ENCODE measurements around the gene PCDHA11. TPM values are rescaled to one million over a fixed set of nuclear protein-coding genes. Genes with fewer than 3 reads are reported as not detected.
"Not testable (repeated sequence)": the region's sequence is repeated elsewhere in the genome, so short reads cannot be mapped to it uniquely, and the experiment has no call there.

The PCDHA11 gene
- polyA plus RNA-seq, 4 donors, result 0.16 to 0.37 (median 0.27) TPM

- not testable (repeated sequence) for DNase-seq (ENCODE audit: low read depth in 4 of 4, low spot score in 3 of 4)
Measured at GRCh38 chr5:140849831-140850634, 18.7 kb upstream of the PCDHA11 start.

DNA sequence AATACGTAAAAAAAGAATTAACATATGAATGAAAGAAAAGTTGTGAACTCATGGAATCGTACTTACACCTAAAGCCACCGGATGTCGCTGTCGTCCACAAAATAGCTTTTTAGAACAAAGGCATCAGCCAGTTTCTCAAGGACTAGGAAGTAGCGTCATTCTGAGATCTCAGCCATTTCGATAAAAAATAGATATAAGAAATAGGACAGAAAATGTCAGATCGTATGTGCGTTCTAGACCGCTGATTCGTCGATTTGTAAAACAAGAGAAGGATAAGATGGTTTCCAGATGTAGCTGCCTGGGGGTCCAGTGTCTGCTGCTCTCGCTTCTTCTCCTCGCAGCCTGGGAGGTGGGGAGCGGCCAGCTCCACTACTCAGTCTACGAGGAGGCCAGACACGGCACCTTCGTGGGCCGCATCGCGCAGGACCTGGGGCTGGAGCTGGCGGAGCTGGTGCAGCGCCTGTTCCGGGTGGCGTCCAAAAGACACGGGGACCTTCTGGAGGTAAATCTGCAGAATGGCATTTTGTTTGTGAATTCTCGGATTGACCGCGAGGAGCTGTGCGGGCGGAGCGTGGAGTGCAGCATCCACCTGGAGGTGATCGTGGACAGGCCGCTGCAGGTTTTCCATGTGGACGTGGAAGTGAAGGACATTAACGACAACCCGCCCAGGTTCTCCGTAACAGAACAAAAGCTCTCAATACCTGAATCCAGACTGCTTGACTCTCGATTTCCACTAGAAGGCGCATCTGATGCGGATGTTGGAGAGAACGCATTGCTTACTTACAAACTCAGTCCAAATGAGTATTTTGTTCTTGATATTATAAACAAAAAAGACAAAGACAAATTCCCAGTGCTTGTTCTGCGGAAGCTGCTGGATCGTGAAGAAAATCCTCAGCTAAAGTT is 12.7 kb upstream of the PCDHA11 start, which contains the start of gene PCDHA10:
TSS of gene PCDHA10 (plus strand) at position 126 of the 903 bp plus-strand sequence. CDS start at position 278, 152 bp downstream.
- DNase-seq (ENCODE audit: low read depth in 4 of 4, low spot score in 3 of 4), result peak in 1 of 4 donors; percentile 2

GRCh38 chr5:140857177-140857986 is 11.4 kb upstream of the PCDHA11 start:
- no peak for DNase-seq (ENCODE audit: low read depth in 4 of 4, low spot score in 3 of 4)

DNA sequence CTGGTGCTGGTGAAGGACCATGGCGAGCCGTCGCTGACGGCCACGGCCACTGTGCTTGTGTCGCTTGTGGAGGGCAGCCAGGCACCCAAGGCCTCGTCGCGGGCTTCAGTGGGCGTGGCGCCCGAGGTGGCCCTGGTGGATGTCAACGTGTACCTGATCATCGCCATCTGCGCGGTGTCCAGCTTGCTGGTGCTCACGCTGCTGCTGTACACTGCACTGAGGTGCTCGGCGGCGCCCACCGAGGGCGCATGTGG is 10.8 kb upstream of the PCDHA11 start:
- no peak for DNase-seq (ENCODE audit: low read depth in 4 of 4, low spot score in 3 of 4)

DNA sequence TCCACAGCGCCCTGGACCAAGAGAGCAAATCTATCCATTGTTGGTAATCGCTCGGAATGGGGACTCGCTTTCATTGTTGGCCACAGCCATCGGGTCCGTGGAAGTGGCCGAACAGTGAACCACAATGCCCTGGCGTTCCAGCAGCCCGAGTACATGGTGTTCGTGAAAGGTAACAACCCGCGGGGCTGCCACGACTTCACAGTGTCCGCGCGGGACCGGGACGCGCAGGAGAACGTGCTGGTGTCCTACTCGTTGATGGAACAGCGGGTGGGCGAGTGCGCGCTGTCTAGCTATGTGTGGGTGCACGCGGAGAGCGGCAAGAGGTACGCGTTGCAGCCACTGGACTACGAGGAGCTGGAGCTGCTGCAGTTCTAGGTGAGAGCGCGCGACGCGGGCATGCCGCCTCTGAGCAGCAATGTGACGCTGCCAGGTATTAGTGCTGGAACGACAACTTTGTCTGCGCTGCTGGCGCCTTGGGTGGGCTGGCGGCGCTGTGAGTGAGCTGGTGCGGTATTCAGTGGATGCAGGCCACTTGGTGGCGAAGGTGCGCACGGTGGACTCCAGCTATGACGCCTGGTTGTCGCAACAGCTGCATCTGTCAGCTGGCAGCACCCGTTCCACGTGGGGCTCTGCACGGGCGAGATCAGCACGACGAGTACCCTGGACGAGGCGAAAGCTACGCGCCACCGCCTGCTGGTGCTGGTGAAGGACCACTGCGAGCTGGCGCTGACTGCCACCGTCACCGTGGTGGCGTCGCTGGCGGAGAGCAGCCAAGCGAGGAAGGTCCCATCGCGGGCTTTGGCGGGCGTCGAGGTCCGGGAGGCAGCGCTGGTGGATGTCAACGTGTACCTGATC is 6.1 kb upstream of the PCDHA11 start:
- DNase-seq (ENCODE audit: low read depth in 4 of 4, low spot score in 3 of 4), result no peak

DNA sequence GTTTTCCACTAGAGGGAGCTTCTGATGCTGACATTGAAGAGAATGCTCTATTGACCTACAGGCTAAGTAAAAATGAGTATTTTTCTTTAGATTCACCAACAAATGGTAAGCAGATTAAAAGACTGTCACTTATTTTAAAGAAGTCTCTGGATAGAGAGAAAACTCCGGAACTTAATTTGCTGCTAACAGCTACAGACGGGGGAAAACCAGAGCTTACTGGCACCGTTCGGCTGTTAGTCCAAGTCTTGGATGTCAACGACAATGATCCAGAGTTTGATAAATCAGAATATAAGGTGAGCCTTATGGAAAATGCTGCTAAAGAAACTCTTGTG is 764 bp downstream of the PCDHA11 start:
- no peak for DNase-seq (ENCODE audit: low read depth in 4 of 4, low spot score in 3 of 4)

DNA sequence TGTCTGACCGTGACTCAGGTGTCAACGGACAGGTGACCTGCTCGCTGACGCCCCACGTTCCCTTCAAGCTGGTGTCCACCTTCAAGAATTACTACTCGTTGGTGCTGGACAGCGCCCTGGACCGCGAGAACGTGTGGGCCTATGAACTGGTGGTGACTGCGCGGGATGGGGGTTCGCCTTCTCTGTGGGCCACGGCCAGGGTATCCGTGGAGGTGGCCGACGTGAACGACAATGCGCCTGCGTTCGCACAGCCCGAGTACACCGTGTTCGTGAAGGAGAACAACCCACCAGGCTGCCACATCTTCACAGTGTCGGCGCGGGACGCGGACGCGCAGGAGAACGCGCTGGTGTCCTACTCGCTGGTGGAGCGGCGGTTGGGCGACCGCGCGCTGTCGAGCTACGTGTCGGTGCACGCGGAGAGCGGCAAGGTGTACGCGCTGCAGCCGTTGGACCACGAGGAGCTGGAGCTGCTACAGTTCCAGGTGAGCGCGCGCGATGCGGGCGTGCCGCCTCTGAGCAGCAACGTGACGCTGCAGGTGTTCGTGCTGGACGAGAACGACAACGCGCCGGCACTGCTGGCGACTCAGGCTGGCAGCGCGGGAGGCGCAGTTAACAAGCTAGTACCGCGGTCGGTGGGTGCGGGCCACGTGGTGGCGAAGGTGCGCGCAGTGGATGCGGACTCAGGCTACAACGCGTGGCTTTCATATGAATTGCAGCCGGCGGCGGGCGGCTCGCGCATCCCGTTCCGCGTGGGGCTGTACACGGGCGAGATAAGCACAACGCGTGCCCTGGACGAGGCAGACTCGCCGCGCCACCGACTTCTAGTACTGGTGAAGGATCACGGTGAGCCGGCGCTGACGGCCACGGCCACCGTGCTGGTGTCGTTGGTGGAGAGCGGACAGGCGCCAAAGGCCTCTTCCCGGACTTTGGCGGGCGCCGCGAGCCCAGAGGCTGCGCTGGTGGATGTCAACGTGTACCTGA is 1.8 kb downstream of the PCDHA11 start:
- DNase-seq (ENCODE audit: low read depth in 4 of 4, low spot score in 3 of 4), result no peak

DNA sequence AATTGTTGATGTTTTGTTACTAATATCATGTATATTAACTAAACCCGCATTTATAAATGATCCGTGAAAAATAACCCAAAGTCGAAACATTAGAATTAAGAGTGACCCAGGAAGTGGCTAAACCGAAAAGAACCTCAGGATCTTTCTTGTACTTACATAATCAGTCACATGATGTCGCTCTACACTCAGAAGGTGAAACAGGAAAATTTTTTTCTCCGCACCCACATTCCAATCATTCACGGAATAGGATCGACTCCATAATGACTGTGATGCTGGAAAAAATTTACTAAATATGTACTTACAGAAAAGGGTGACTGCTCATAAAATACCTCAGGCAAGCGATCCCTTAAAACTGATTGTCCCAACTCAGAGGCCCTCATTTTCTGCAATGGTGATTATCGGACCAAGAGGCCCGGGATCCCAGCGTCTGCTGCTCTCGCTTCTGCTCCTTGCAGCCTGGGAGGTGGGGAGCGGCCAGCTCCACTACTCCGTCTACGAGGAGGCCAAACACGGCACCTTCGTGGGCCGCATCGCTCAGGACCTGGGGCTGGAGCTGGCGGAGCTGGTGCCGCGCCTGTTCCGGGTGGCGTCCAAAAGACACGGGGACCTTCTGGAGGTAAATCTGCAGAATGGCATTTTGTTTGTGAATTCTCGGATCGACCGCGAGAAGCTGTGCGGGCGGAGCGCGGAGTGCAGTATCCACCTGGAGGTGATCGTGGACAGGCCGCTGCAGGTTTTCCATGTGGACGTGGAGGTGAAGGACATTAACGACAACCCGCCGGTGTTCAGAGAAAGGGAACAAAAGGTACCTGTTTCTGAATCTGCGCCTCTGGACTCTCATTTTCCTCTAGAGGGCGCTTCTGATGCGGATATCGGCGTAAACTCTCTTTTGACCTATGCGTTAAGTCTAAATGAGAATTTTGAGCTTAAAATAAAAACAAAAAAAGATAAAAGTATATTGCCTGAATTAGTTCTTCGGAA is 6.6 kb downstream of the PCDHA11 start, which contains the start of gene PCDHA12:
TSS of gene PCDHA12 (plus strand) at position 224 of the 981 bp plus-strand sequence. CDS start at position 389, 165 bp downstream.
- DNase-seq (ENCODE audit: low read depth in 4 of 4, low spot score in 3 of 4), result no peak

DNA sequence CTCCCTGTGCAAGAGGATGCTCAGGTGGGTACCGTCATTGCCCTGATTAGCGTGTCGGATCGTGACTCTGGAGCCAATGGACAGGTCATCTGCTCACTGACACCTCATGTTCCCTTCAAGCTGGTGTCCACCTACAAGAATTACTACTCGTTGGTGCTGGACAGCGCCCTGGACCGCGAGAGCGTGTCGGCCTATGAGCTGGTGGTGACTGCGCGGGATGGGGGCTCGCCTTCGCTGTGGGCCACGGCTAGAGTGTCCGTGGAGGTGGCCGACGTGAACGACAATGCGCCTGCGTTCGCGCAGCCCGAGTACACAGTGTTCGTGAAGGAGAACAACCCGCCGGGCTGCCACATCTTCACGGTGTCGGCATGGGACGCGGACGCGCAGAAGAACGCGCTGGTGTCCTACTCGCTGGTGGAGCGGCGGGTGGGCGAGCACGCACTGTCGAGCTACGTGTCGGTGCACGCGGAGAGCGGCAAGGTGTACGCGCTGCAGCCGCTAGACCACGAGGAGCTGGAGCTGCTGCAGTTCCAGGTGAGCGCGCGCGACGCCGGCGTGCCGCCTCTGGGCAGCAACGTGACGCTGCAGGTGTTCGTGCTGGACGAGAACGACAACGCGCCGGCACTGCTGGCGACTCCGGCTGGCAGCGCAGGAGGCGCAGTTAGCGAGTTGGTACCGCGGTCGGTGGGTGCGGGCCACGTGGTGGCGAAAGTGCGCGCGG is 7.9 kb downstream of the PCDHA11 start:
- DNase-seq (ENCODE audit: low read depth in 4 of 4, low spot score in 3 of 4), result not testable (repeated sequence)

DNA sequence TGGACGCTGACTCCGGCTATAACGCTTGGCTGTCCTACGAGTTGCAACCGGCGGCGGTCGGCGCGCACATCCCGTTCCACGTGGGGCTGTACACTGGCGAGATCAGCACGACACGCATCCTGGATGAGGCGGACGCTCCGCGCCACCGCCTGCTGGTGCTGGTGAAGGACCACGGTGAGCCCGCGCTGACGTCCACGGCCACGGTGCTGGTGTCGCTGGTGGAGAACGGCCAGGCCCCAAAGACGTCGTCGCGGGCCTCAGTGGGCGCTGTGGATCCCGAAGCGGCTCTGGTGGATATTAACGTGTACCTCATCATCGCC is 8.5 kb downstream of the PCDHA11 start:
- no peak for DNase-seq (ENCODE audit: low read depth in 4 of 4, low spot score in 3 of 4)

- DNase-seq (ENCODE audit: low read depth in 4 of 4, low spot score in 3 of 4), result no peak
Measured at GRCh38 chr5:140881889-140882590, 13.3 kb downstream of the PCDHA11 start, which contains the start of gene PCDHA13. Gene PCDHA13 (plus strand): TSS chr5:140882124. CDS start chr5:140882269, 145 bp downstream.

GRCh38 chr5:140882591-140882899 is 13.8 kb downstream of the PCDHA11 start:
- DNase-seq (ENCODE audit: low read depth in 4 of 4, low spot score in 3 of 4), result no peak

- no peak for DNase-seq (ENCODE audit: low read depth in 4 of 4, low spot score in 3 of 4)
Measured at GRCh38 chr5:140883373-140883772, 14.6 kb downstream of the PCDHA11 start.

GRCh38 chr5:140883927-140884697 is 15.4 kb downstream of the PCDHA11 start:
- DNase-seq (ENCODE audit: low read depth in 4 of 4, low spot score in 3 of 4), result no peak

GRCh38 chr5:140916325-140916724 is 47.6 kb downstream of the PCDHA11 start:
- no peak for DNase-seq (ENCODE audit: low read depth in 4 of 4, low spot score in 3 of 4)
